ENCODE results near the gene IL18BP. TPM values are rescaled to one million over a fixed set of nuclear protein-coding genes. Genes with fewer than 3 reads are reported as not detected.
A peak's percentile ranks its signal among the peaks of the same experiment; 100 is the strongest.

The IL18BP gene
- total RNA-seq, 4 donors from 2014 or later: 5.1 to 11.6 (median 6.3) TPM

- Histone ChIP-seq H3K4me1 (peaks cover 4 to 73% (median 44%) of the 10 kb centered on the region in 4 donors), H3K4me3 (peak overlapping the region; percentile 43 to 65 (median 58)), H3K9me3 (no peaks in the 10 kb centered on the region), H3K27ac (peak overlapping the region; percentile 91 to 100 (median 97)), H3K27me3 (no peaks in the 10 kb centered on the region), H3K36me3 (peaks cover 0 to 2% (median 0%) of the 10 kb centered on the region in 3 donors)
- peak; percentile 95 to 96 for DNase-seq (ENCODE audit: low spot score in 2 of 2)
- 1% methylated on average over 23 of the region's 23 CpGs for WGBS, 2 donors
- TF ChIP-seq CTCF (IDR thresholded peaks at IDR 0.05) (peak in 2 of 5 experiments; percentile 6 to 31), POLR2A (IDR thresholded peaks at IDR 0.05) (peak; percentile 38 to 71), EP300 (IDR thresholded peaks at IDR 0.05) (peak; percentile 77 to 97)
These were observed 42.0 kb downstream of the IL18BP start for GRCh38 chr11:72040491-72041363.

GRCh38 chr11:72041364-72042063, 42.8 kb downstream of the IL18BP start:
- H3K27ac ChIP-seq: peak overlapping the region; percentile 91 to 100 (median 97)
- peak; percentile 42 to 64 for DNase-seq (ENCODE audit: low spot score in 2 of 2)
- peak overlapping the region; percentile 43 to 65 (median 58) for H3K4me3 ChIP-seq
- peaks cover 4 to 68% (median 37%) of the 10 kb centered on the region in 4 donors for H3K4me1 ChIP-seq
- H3K36me3 ChIP-seq: no peaks in the 10 kb centered on the region
- H3K9me3 ChIP-seq: no peaks in the 10 kb centered on the region
- H3K27me3 ChIP-seq: no peaks in the 10 kb centered on the region
- 0% methylated on average over 12 to 18 of the region's 23 CpGs for WGBS, 2 donors
- TF ChIP-seq EP300 (IDR thresholded peaks at IDR 0.05) (peak in 1 of 2 donors; percentile 52), CTCF (IDR thresholded peaks at IDR 0.05) (peak in 1 of 5 experiments; percentile 10), POLR2A (IDR thresholded peaks at IDR 0.05) (no peak)

- Histone ChIP-seq H3K27ac (peak overlapping the region; percentile 91 to 100 (median 97)), H3K36me3 (no peaks in the 10 kb centered on the region), H3K9me3 (no peaks in the 10 kb centered on the region), H3K4me1 (peaks cover 4 to 62% (median 31%) of the 10 kb centered on the region in 4 donors), H3K27me3 (no peaks in the 10 kb centered on the region), H3K4me3 (peak overlapping the region; percentile 43 to 65 (median 58))
- TF ChIP-seq CTCF (IDR thresholded peaks at IDR 0.05): peak in 1 of 5 experiments; percentile 4
- TF ChIP-seq EP300 (IDR thresholded peaks at IDR 0.05): no peak
- WGBS, 2 donors: 21 to 26% methylated on average over 4 to 5 of the region's 5 CpGs
- no peak for DNase-seq (ENCODE audit: low spot score in 2 of 2)
These were observed 43.5 kb downstream of the IL18BP start for GRCh38 chr11:72042064-72042745.

GRCh38 chr11:72045849-72046248, 47.1 kb downstream of the IL18BP start:
- no peak for DNase-seq (ENCODE audit: low spot score in 2 of 2)
- TF ChIP-seq POLR2A (IDR thresholded peaks at IDR 0.05): no peak
- TF ChIP-seq EP300 (IDR thresholded peaks at IDR 0.05): no peak
- no peak for TF ChIP-seq CTCF (IDR thresholded peaks at IDR 0.05)
- WGBS, 2 donors: 72 to 89% methylated on average over 5 of the region's 5 CpGs
- Histone ChIP-seq H3K27ac (peak overlapping the region in 1 of 4 donors; percentile 41), H3K4me1 (peaks cover 4 to 48% (median 17%) of the 10 kb centered on the region in 4 donors), H3K36me3 (no peaks in the 10 kb centered on the region), H3K27me3 (no peaks in the 10 kb centered on the region), H3K9me3 (no peaks in the 10 kb centered on the region), H3K4me3 (no peak overlapping the region)
